A549 (cell line): Measurements from ENCODE around the gene TDRD12. TPM values are rescaled to one million over a fixed set of nuclear protein-coding genes. Genes with fewer than 3 reads are reported as not detected.

Experiments
- ATAC-seq, 2 experiments: fragments of 200-7000 bp in 1 of 2; fragments of >200 bp in 1 of 2; cut with Nextera tagmentation in 1 of 2; cut with Tn5 transposase in 1 of 2; 3 replicates each; pipeline versions ENCODE4 v1.8.0 to v1.9.1; 2018 to 2020; ENCODE audit warnings: mild to moderate bottlenecking in 1 of 2, moderate library complexity in 1 of 2
- CTCF ChIA-PET: fragments of 300-600 bp; sonication (Branson Sonifier 250); formaldehyde crosslinking; extraction: SDS; loops from one replicate; lab custom pipeline; 2021; ENCODE audit warnings: antibody characterized with exemption, inconsistent platforms; lab: Yijun Ruan, JAX
- POLR2A ChIA-PET: fragments of 350-600 bp; formaldehyde crosslinking; extraction: SDS; loops from one replicate; lab custom pipeline; 2021; ENCODE audit warnings: antibody characterized with exemption, inconsistent platforms; lab: Yijun Ruan, JAX
- DNase-seq, 2 experiments: peaks; one replicate each; pipeline versions ENCODE4 v3.0.0 to v3.0.0-alpha.2; 2011 to 2016; ENCODE audit warnings: low read depth in 1 of 2, low spot score in 1 of 2
- FAIRE-seq: peaks from 2 replicates; lab custom pipeline; 2011; peaks lifted over from hg19 to GRCh38; lab: Jason Lieb, UNC
- H3K27ac ChIP-seq, 2 experiments: fragments of >200 bp; sonication (Bioruptor Twin); formaldehyde crosslinking; 3 replicates each; pipeline ENCODE4 v1.5.1; 2016 to 2017
- H3K4me1 ChIP-seq: fragments of >200 bp; sonication (Bioruptor Twin); formaldehyde crosslinking; 3 replicates; pipeline ENCODE4 v1.6.1; 2016
- H3K4me2 ChIP-seq: fragments of >200 bp; sonication (Bioruptor Twin); formaldehyde crosslinking; 3 replicates; pipeline ENCODE4 v1.6.1; 2016
- H3K4me3 ChIP-seq: fragments of >200 bp; sonication (Bioruptor Twin); formaldehyde crosslinking; 3 replicates; pipeline ENCODE4 v1.5.1; 2016
- H3K9me3 ChIP-seq: fragments of >200 bp; sonication (Bioruptor Twin); formaldehyde crosslinking; 3 replicates; pipeline ENCODE4 v1.6.1; 2016
- BCL3 ChIP-seq: fragments of >200 bp; sonication (Bioruptor Twin); formaldehyde crosslinking; IDR thresholded peaks from 3 replicates; pipeline ENCODE4 v1.6.1; 2016
- CEBPB ChIP-seq, 2 experiments: fragments of >200 bp in 1 of 2; sonication (Bioruptor Twin) in 1 of 2; formaldehyde crosslinking in 1 of 2; IDR thresholded peaks; 2 replicates each; pipeline ENCODE4 v1.6.1; 2012 to 2016
- CHD2 ChIP-seq: fragments of 150-350 bp; IDR thresholded peaks from 2 replicates; pipeline ENCODE4 v1.6.1; 2014; ENCODE audit warnings: low read length; ENCODE audit not compliant: partially characterized antibody
- CHD4 ChIP-seq: fragments of 200-600 bp; sonication (generic); IDR thresholded peaks from 2 replicates; pipeline ENCODE4 v1.6.1; 2016; ENCODE audit warnings: antibody characterized with exemption, mild to moderate bottlenecking, borderline replicate concordance
- E2F6 ChIP-seq: IDR thresholded peaks from 2 replicates; pipeline ENCODE4 v1.6.1; 2012; ENCODE audit warnings: low read depth, borderline replicate concordance
- ELK1 ChIP-seq: fragments of 150-350 bp; IDR thresholded peaks from 2 replicates; pipeline ENCODE4 v1.6.1; 2014; ENCODE audit warnings: low read depth, mild to moderate bottlenecking, low read length
- EP300 ChIP-seq, 2 experiments: fragments of >200 bp; sonication (Bioruptor Twin); formaldehyde crosslinking; IDR thresholded peaks; 2 replicates in 1 of 2; 3 replicates in 1 of 2; pipeline ENCODE4 v1.6.1; 2016 to 2017
- ESRRA ChIP-seq: fragments of 150-350 bp; IDR thresholded peaks from 2 replicates; pipeline ENCODE4 v1.6.1; 2014; ENCODE audit warnings: mild to moderate bottlenecking, low read length, borderline replicate concordance
- FOSB ChIP-seq: fragments of 250-450 bp; sonication (Bioruptor Pico); IDR thresholded peaks from 2 replicates; pipeline ENCODE4 v1.5.0; 2020; ENCODE audit warnings: mild to moderate bottlenecking, moderate library complexity
- GATA3 ChIP-seq: IDR thresholded peaks from 2 replicates; pipeline ENCODE4 v1.6.1; 2012; ENCODE audit warnings: borderline replicate concordance
- HDAC2 ChIP-seq: fragments of 200-600 bp; sonication (generic); IDR thresholded peaks from 2 replicates; pipeline ENCODE4 v1.6.1; 2016
- HEYL ChIP-seq: fragments of 250-450 bp; sonication (Bioruptor Pico); IDR thresholded peaks from 2 replicates; pipeline ENCODE4 v1.8.0; 2021; ENCODE audit warnings: mild to moderate bottlenecking, moderate library complexity
- JUN ChIP-seq, 2 experiments: fragments of >200 bp; sonication (Bioruptor Twin); formaldehyde crosslinking; IDR thresholded peaks; 2 replicates in 1 of 2; 3 replicates in 1 of 2; pipeline ENCODE4 v1.6.1; 2016 to 2017
- KDM1A ChIP-seq: fragments of 200-600 bp; sonication (generic); IDR thresholded peaks from 2 replicates; pipeline ENCODE4 v1.6.1; 2016; ENCODE audit warnings: low read depth, mild to moderate bottlenecking
- MAFK ChIP-seq: fragments of 450-650 bp; IDR thresholded peaks from 2 replicates; pipeline ENCODE4 v1.6.1; 2014; ENCODE audit not compliant: partially characterized antibody
- MAZ ChIP-seq: fragments of 150-350 bp; IDR thresholded peaks from 2 replicates; pipeline ENCODE4 v1.6.1; 2014; ENCODE audit warnings: antibody characterized with exemption, low read depth, low read length, borderline replicate concordance
- MYC ChIP-seq: IDR thresholded peaks from 2 replicates; pipeline ENCODE4 v1.6.1; 2012; ENCODE audit warnings: mild to moderate bottlenecking, inconsistent platforms, low read length, improper control_type of control experiment, borderline replicate concordance
- NR3C1 ChIP-seq: fragments of >200 bp; sonication (Bioruptor Twin); formaldehyde crosslinking; IDR thresholded peaks from 3 replicates; pipeline ENCODE4 v1.6.1; 2017
- PHF8 ChIP-seq: fragments of 200-600 bp; sonication (generic); IDR thresholded peaks from 2 replicates; pipeline ENCODE4 v1.6.1; 2016; ENCODE audit warnings: low read depth, mild to moderate bottlenecking, antibody characterized with exemption, moderate library complexity, borderline replicate concordance
- RARB ChIP-seq: fragments of 250-450 bp; sonication (Bioruptor Pico); IDR thresholded peaks from 2 replicates; pipeline ENCODE4 v1.8.0; 2021; ENCODE audit warnings: mild to moderate bottlenecking, moderate library complexity
- SMC3 ChIP-seq: fragments of >200 bp; sonication (Bioruptor Twin); formaldehyde crosslinking; IDR thresholded peaks from 3 replicates; pipeline ENCODE4 v1.6.1; 2018; ENCODE audit warnings: inconsistent platforms
- TFCP2L1 ChIP-seq: fragments of 250-450 bp; sonication (Bioruptor Pico); IDR thresholded peaks from 2 replicates; pipeline ENCODE4 v1.5.0; 2021; ENCODE audit warnings: mild to moderate bottlenecking
- TP53 ChIP-seq: fragments of 250-450 bp; sonication (Bioruptor Pico); IDR thresholded peaks from 2 replicates; pipeline ENCODE4 v1.5.0; 2021; ENCODE audit warnings: mild to moderate bottlenecking, moderate library complexity
- ZC3H11A ChIP-seq: fragments of 450-650 bp; IDR thresholded peaks from 2 replicates; pipeline ENCODE4 v1.6.1; 2014; ENCODE audit warnings: antibody characterized with exemption, mild to moderate bottlenecking
- ZFP36 ChIP-seq: fragments of 450-650 bp; IDR thresholded peaks from 2 replicates; pipeline ENCODE4 v1.6.1; 2014; ENCODE audit warnings: borderline replicate concordance; ENCODE audit not compliant: partially characterized antibody
- ZNF302 ChIP-seq: fragments of 250-450 bp; sonication (Bioruptor Pico); IDR thresholded peaks from 2 replicates; pipeline ENCODE4 v1.9.0; 2021; ENCODE audit warnings: inconsistent platforms, mild to moderate bottlenecking, moderate library complexity
- WGBS: methylation state at CpG from one replicate; pipeline ENCODE4 v1.1.6; 2017; ENCODE audit errors: missing lambda C conversion rate; 5-methylcytosine and 5-hydroxymethylcytosine counted together
- polyA plus RNA-seq, 4 experiments: library from polyadenylated mRNA; depleted of rRNA in 3 of 4; stranded (reverse); fragments of >200 nt; fragmentation: RNase III in 1 of 4; extraction: RNeasy Plus Mini Kit Qiagen cat#74134 plus additional on column Dnase treatment in 1 of 4; gene quantifications; 2 replicates in 3 of 4; 3 replicates in 1 of 4; pipeline ENCODE4 v1.2.3, GENCODE V29; 2011 to 2017
- TF ChIP-seq, protein P1 (sequence below): fragments of >200 bp; sonication (Bioruptor Twin); formaldehyde crosslinking; IDR thresholded peaks from 2 replicates; pipeline ENCODE4 v1.6.1; 2016
- TF ChIP-seq, protein P2 (sequence below): fragments of 250-450 bp; sonication (Bioruptor Pico); IDR thresholded peaks from 2 replicates; pipeline ENCODE4 v1.5.0; 2021; ENCODE audit warnings: mild to moderate bottlenecking, moderate library complexity, borderline replicate concordance

TDRD12 gene
- polyA plus RNA-seq, 2 of the 4 experiments (the other 2 are of a cell fraction): 0.19 to 0.53 TPM

GRCh38 chr19:32812036-32812435 lies 92.5 kb downstream of the TDRD12 start:
- CTCF ChIA-PET: interaction anchor here (0.5 kb wide), 1 partner anchor 1524 kb away, joined by 3 read pairs; no protein-coding TSS in a partner anchor
- TF ChIP-seq MAZ: no peak
- TF ChIP-seq, protein P1, sequence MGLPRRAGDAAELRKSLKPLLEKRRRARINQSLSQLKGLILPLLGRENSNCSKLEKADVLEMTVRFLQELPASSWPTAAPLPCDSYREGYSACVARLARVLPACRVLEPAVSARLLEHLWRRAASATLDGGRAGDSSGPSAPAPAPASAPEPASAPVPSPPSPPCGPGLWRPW: no peak
- TF ChIP-seq E2F6: no peak
- TF ChIP-seq GATA3: no peak
- no peak for TF ChIP-seq CHD4
- no peak for TF ChIP-seq ESRRA
- no peak for TF ChIP-seq FOSB (CRISPR knock-in tag)
- no peak for TF ChIP-seq HDAC2
- TF ChIP-seq ZFP36: no peak
- no peak for TF ChIP-seq ZNF302 (CRISPR knock-in tag)
- TF ChIP-seq MYC: no peak
- TF ChIP-seq NR3C1: no peak
- H3K4me2 ChIP-seq: no peak overlapping the region
- no peaks in the 10 kb centered on the region for H3K9me3 ChIP-seq
- 0 out of 6 replicates have a peak, but pooled peaks of 1 of the 2 experiments have one; percentile 10 for ATAC-seq
- POLR2A ChIA-PET: no interaction called here
- no peak overlapping the region for H3K4me3 ChIP-seq
- FAIRE-seq: no peak
- 66% methylated on average over 10 of the region's 10 CpGs for WGBS
- no peak for DNase-seq
- H3K27ac ChIP-seq: no peak overlapping the region
- no peaks in the 10 kb centered on the region for H3K4me1 ChIP-seq

DNA sequence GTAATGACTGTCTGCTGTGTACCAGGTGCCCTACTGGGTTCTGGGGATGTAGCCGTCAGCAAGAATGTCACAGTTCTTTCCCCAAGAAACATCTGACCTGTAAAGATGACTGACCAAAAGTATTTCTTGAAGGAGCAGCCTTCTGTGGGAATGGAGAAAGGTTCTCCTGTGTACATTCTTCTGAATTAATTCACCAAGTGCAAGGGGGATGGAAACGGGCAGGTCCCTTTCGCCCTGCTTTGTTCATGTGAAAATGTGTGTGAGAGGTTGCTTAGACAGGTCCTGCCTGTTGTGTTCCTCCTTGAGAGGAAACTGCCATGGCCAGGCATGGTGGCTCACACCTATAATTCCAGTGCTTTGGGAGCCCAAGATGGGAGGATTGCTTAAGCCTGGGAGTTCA lies 93.0 kb downstream of the TDRD12 start:
- ATAC-seq: no peak
- no peak for DNase-seq
- POLR2A ChIA-PET: no interaction called here
- Histone ChIP-seq H3K4me3 (no peak overlapping the region), H3K4me1 (no peaks in the 10 kb centered on the region), H3K9me3 (no peaks in the 10 kb centered on the region), H3K4me2 (no peak overlapping the region), H3K27ac (no peak overlapping the region)
- FAIRE-seq: no peak
- CTCF ChIA-PET: no interaction called here
- TF ChIP-seq CEBPB (IDR thresholded peaks at IDR 0.05) (no peak), TFCP2L1 (CRISPR knock-in tag) (no peak), JUN (IDR thresholded peaks at IDR 0.05) (no peak), ZC3H11A (no peak), FOSB (CRISPR knock-in tag) (no peak), BCL3 (no peak), CHD2 (no peak), ZFP36 (no peak), TP53 (no peak), ELK1 (no peak), HEYL (no peak), RARB (CRISPR knock-in tag) (no peak), E2F6 (no peak), MAFK (no peak), PHF8 (no peak), SMC3 (no peak), MYC (no peak), KDM1A (no peak), EP300 (IDR thresholded peaks at IDR 0.05) (no peak)
- TF ChIP-seq, protein P2, sequence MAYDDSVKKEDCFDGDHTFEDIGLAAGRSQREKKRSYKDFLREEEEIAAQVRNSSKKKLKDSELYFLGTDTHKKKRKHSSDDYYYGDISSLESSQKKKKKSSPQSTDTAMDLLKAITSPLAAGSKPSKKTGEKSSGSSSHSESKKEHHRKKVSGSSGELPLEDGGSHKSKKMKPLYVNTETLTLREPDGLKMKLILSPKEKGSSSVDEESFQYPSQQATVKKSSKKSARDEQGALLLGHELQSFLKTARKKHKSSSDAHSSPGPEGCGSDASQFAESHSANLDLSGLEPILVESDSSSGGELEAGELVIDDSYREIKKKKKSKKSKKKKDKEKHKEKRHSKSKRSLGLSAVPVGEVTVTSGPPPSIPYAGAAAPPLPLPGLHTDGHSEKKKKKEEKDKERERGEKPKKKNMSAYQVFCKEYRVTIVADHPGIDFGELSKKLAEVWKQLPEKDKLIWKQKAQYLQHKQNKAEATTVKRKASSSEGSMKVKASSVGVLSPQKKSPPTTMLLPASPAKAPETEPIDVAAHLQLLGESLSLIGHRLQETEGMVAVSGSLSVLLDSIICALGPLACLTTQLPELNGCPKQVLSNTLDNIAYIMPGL (CRISPR knock-in tag): no peak
- WGBS: 62% methylated on average over 3 of the region's 3 CpGs
